Tibial nerve (tissue), 4 donors: ENCODE measurements around the gene KIF17. TPM values are rescaled to one million over a fixed set of nuclear protein-coding genes. Genes with fewer than 3 reads are reported as not detected.

Experiments
- DNase-seq, 2 donors: peaks; one replicate each; pipeline ENCODE4 v3.0.0-alpha.2; 2019; ENCODE audit warnings: low spot score in 2 of 2
- H3K27ac ChIP-seq, 4 donors: fragments of 200-600 bp; sonication (generic) in 3 of 4; one replicate each; pipeline ENCODE4 v1.5.1; 2017 to 2019; ENCODE audit warnings: mild to moderate bottlenecking in 1 of 4
- H3K27me3 ChIP-seq, 2 donors: fragments of 200-600 bp; sonication (generic) in 1 of 2; one replicate each; pipeline versions ENCODE4 v1.5.1 to v1.6.0; 2017 to 2019
- H3K36me3 ChIP-seq, 3 donors: fragments of 200-600 bp; sonication (generic); one replicate each; pipeline ENCODE4 v1.5.1; 2018 to 2019
- H3K4me1 ChIP-seq, 4 donors: fragments of 200-600 bp; sonication (generic) in 3 of 4; one replicate each; pipeline ENCODE4 v1.5.1; 2017 to 2019
- H3K4me3 ChIP-seq, 4 donors: fragments of 200-600 bp; sonication (generic) in 3 of 4; one replicate each; pipeline ENCODE4 v1.5.1; 2017 to 2019; ENCODE audit warnings: mild to moderate bottlenecking in 1 of 4, moderate library complexity in 1 of 4
- H3K9me3 ChIP-seq, 4 donors: fragments of 200-600 bp; sonication (generic) in 3 of 4; one replicate each; pipeline ENCODE4 v1.5.1; 2017 to 2019
- CTCF ChIP-seq, 5 experiments: fragments of 200-600 bp in 3 of 5; fragments of 450-650 bp in 2 of 5; sonication (generic) in 3 of 5; IDR thresholded peaks; one replicate each; pipeline ENCODE4 v1.5.1; 2016 to 2019; ENCODE audit warnings: antibody characterized with exemption in 5 of 5, mild to moderate bottlenecking in 3 of 5, moderate library complexity in 2 of 5
- EP300 ChIP-seq, 2 donors: sonication (generic); formaldehyde crosslinking; IDR thresholded peaks; one replicate each; pipeline ENCODE4 v1.6.1; 2017; ENCODE audit warnings: antibody characterized with exemption in 2 of 2, mild to moderate bottlenecking in 1 of 2
- POLR2A ChIP-seq, 2 donors: fragments of 450-650 bp; IDR thresholded peaks; one replicate each; pipeline ENCODE4 v1.6.1; 2017; ENCODE audit warnings: antibody characterized with exemption in 2 of 2, mild to moderate bottlenecking in 2 of 2, moderate library complexity in 2 of 2
- WGBS, 2 donors: methylation state at CpG; one replicate each; pipeline ENCODE4 v1.1.5; 2018; 5-methylcytosine and 5-hydroxymethylcytosine counted together
- total RNA-seq, 4 donors: library from RNA; depleted of rRNA; stranded (reverse); fragments of >200 nt; gene quantifications; one replicate each; pipeline ENCODE4 v1.1.0, GENCODE V29; 2016

Gene KIF17
- total RNA-seq, 4 donors from 2014 or later = 0.59 to 4.2 (median 3.3) TPM

- TF ChIP-seq EP300 (IDR thresholded peaks at IDR 0.05) = no peak
- 93% methylated on average over 15 of the region's 15 CpGs for WGBS, 2 donors
- H3K4me1 ChIP-seq = no peaks in the 10 kb centered on the region
- H3K36me3 ChIP-seq = peaks cover 7 to 99% (median 28%) of the 10 kb centered on the region in 3 donors
- H3K4me3 ChIP-seq = no peak overlapping the region
- no peaks in the 10 kb centered on the region for H3K9me3 ChIP-seq
- no peak overlapping the region for H3K27ac ChIP-seq
- no peaks in the 10 kb centered on the region for H3K27me3 ChIP-seq
- no peak for DNase-seq
Observed at GRCh38 chr1:20652300-20652699, 65.5 kb downstream of the KIF17 start.

GRCh38 chr1:20648946-20649345 lies 68.9 kb downstream of the KIF17 start:
- Histone ChIP-seq H3K27me3 (no peaks in the 10 kb centered on the region), H3K9me3 (no peaks in the 10 kb centered on the region), H3K4me3 (no peak overlapping the region), H3K27ac (no peak overlapping the region), H3K4me1 (no peaks in the 10 kb centered on the region), H3K36me3 (peaks cover 3 to 99% (median 8%) of the 10 kb centered on the region in 3 donors)
- no peak for DNase-seq
- WGBS, 2 donors = 90% methylated on average over 15 of the region's 15 CpGs
- no peak for TF ChIP-seq EP300 (IDR thresholded peaks at IDR 0.05)
- no peak for TF ChIP-seq CTCF (IDR thresholded peaks at IDR 0.05)
- TF ChIP-seq POLR2A (IDR thresholded peaks at IDR 0.05) = no peak

GRCh38 chr1:20648438-20648837 lies 69.4 kb downstream of the KIF17 start:
- 88 to 89% methylated on average over 13 of the region's 13 CpGs for WGBS, 2 donors
- no peak for TF ChIP-seq CTCF (IDR thresholded peaks at IDR 0.05)
- no peak for TF ChIP-seq POLR2A (IDR thresholded peaks at IDR 0.05)
- no peak for TF ChIP-seq EP300 (IDR thresholded peaks at IDR 0.05)
- Histone ChIP-seq H3K27ac (no peak overlapping the region), H3K9me3 (no peaks in the 10 kb centered on the region), H3K4me1 (no peaks in the 10 kb centered on the region), H3K4me3 (no peak overlapping the region), H3K27me3 (no peaks in the 10 kb centered on the region), H3K36me3 (peaks cover 3 to 99% (median 8%) of the 10 kb centered on the region in 3 donors)
- DNase-seq = no peak

- Histone ChIP-seq H3K9me3 (no peaks in the 10 kb centered on the region), H3K36me3 (peaks cover 0 to 100% (median 7%) of the 10 kb centered on the region in 3 donors), H3K27me3 (no peaks in the 10 kb centered on the region), H3K4me1 (no peaks in the 10 kb centered on the region), H3K4me3 (no peak overlapping the region), H3K27ac (no peak overlapping the region)
- WGBS, 2 donors = 84 to 87% methylated on average over 14 of the region's 14 CpGs
- TF ChIP-seq POLR2A (IDR thresholded peaks at IDR 0.05) (no peak), EP300 (IDR thresholded peaks at IDR 0.05) (no peak)
- DNase-seq = no peak
Observed at GRCh38 chr1:20645414-20645813, 72.4 kb downstream of the KIF17 start.

GRCh38 chr1:20644416-20644815 lies 73.4 kb downstream of the KIF17 start:
- H3K9me3 ChIP-seq = no peaks in the 10 kb centered on the region
- DNase-seq = no peak
- peaks cover 4 to 100% (median 7%) of the 10 kb centered on the region in 3 donors for H3K36me3 ChIP-seq
- no peaks in the 10 kb centered on the region for H3K27me3 ChIP-seq
- no peak for TF ChIP-seq POLR2A (IDR thresholded peaks at IDR 0.05)
- TF ChIP-seq EP300 (IDR thresholded peaks at IDR 0.05) = no peak
- no peak for TF ChIP-seq CTCF (IDR thresholded peaks at IDR 0.05)
- WGBS, 2 donors = 89 to 94% methylated on average over 13 of the region's 13 CpGs
- H3K4me3 ChIP-seq = no peak overlapping the region
- no peak overlapping the region for H3K27ac ChIP-seq
- H3K4me1 ChIP-seq = no peaks in the 10 kb centered on the region

- TF ChIP-seq CTCF (IDR thresholded peaks at IDR 0.05) (no peak), EP300 (IDR thresholded peaks at IDR 0.05) (no peak), POLR2A (IDR thresholded peaks at IDR 0.05) (no peak)
- Histone ChIP-seq H3K4me3 (no peak overlapping the region), H3K9me3 (no peaks in the 10 kb centered on the region), H3K4me1 (no peaks in the 10 kb centered on the region), H3K27ac (no peak overlapping the region), H3K27me3 (no peaks in the 10 kb centered on the region), H3K36me3 (peaks cover 6 to 100% (median 7%) of the 10 kb centered on the region in 3 donors)
- 64 to 81% methylated on average over 6 of the region's 6 CpGs for WGBS, 2 donors
- no peak for DNase-seq
Observed at GRCh38 chr1:20643080-20643479, 74.7 kb downstream of the KIF17 start.
